Upper lobe of left lung (tissue), 6 donors: Measurements from ENCODE around the gene PRSS8. TPM values are rescaled to one million over a fixed set of nuclear protein-coding genes. Genes with fewer than 3 reads are reported as not detected.

Source experiments
- ATAC-seq, 2 donors: fragments of 200-7000 bp; cut with Tn5 transposase; one replicate each; pipeline ENCODE4 v1.9.1; 2022; ENCODE audit warnings: mild to moderate bottlenecking in 2 of 2, moderate library complexity in 2 of 2; ENCODE audit not compliant: low FRiP score in 2 of 2
- DNase-seq, 2 donors: peaks; one replicate each; pipeline ENCODE4 v3.0.0-alpha.2; 2019 to 2020
- H3K27ac ChIP-seq, 4 donors: fragments of 200-600 bp; sonication (generic); one replicate each; pipeline ENCODE4 v1.5.1; 2016 to 2019
- H3K27me3 ChIP-seq, 4 donors: fragments of 200-600 bp; sonication (generic); one replicate each; pipeline ENCODE4 v1.5.1; 2017 to 2019
- H3K36me3 ChIP-seq, 4 donors: fragments of 200-600 bp; sonication (generic); one replicate each; pipeline ENCODE4 v1.5.1; 2016 to 2019
- H3K4me1 ChIP-seq, 4 donors: fragments of 200-600 bp; sonication (generic); one replicate each; pipeline ENCODE4 v1.5.1; 2018 to 2019
- H3K4me3 ChIP-seq, 4 donors: fragments of 200-600 bp; sonication (generic); one replicate each; pipeline ENCODE4 v1.5.1; 2017 to 2019; ENCODE audit warnings: mild to moderate bottlenecking in 2 of 4, moderate library complexity in 1 of 4
- H3K9me3 ChIP-seq, 4 donors: fragments of 200-600 bp; sonication (generic); one replicate each; pipeline ENCODE4 v1.5.1; 2018 to 2019
- CTCF ChIP-seq, 6 experiments: fragments of 450-650 bp in 4 of 6; fragments of 200-600 bp in 2 of 6; sonication (generic) in 2 of 6; IDR thresholded peaks; one replicate each; pipeline ENCODE4 v1.5.1; 2016 to 2019; ENCODE audit warnings: antibody characterized with exemption in 6 of 6
- EP300 ChIP-seq, 4 donors: sonication (generic); formaldehyde crosslinking; IDR thresholded peaks; one replicate each; pipeline ENCODE4 v1.5.1; 2017; ENCODE audit warnings: antibody characterized with exemption in 4 of 4, control low read depth in 2 of 4
- POLR2A ChIP-seq, 4 donors: fragments of 450-650 bp; IDR thresholded peaks; one replicate each; pipeline ENCODE4 v1.5.1; 2016 to 2017; ENCODE audit warnings: antibody characterized with exemption in 4 of 4, mild to moderate bottlenecking in 2 of 4
- POLR2AphosphoS5 ChIP-seq, 2 donors: sonication (generic); formaldehyde crosslinking; IDR thresholded peaks; one replicate each; pipeline ENCODE4 v1.5.1; 2017; ENCODE audit warnings: antibody characterized with exemption in 2 of 2
- WGBS, 2 donors: methylation state at CpG; one replicate each; pipeline ENCODE4 v1.1.5; 2017 to 2018; 5-methylcytosine and 5-hydroxymethylcytosine counted together
- small RNA-seq, 4 donors: library from RNA; depleted of rRNA; stranded (forward); fragments of <200 nt; gene quantifications; one replicate each; pipeline ENCODE3, GENCODE V24; 2016
- total RNA-seq, 6 donors: library from RNA; depleted of rRNA in 4 of 6; stranded (reverse); fragments of >200 nt in 4 of 6; gene quantifications; one replicate each; pipeline versions ENCODE4 v1.1.0 to v1.2.1, GENCODE V29; 2016 to 2021
- donor health status: DM: no; HTN: no; CAD: no; lungs with moderate emphysema.
- donor health status: DM: no; HTN: yes; CAD: no; lungs with severe emphysema.

The PRSS8 gene
- total RNA-seq, 6 donors from 2014 or later = 59.7 to 155 (median 109) TPM

- no peak for ATAC-seq
- TF ChIP-seq POLR2A (IDR thresholded peaks at IDR 0.05) = no peak
- TF ChIP-seq EP300 (IDR thresholded peaks at IDR 0.05) = no peak
- TF ChIP-seq POLR2AphosphoS5 (IDR thresholded peaks at IDR 0.05) = no peak
- no peak for TF ChIP-seq CTCF (IDR thresholded peaks at IDR 0.05)
- Histone ChIP-seq H3K4me3 (no peak overlapping the region), H3K36me3 (peaks cover 17 to 91% (median 50%) of the 10 kb centered on the region in 4 donors), H3K4me1 (peaks cover 10 to 42% (median 17%) of the 10 kb centered on the region in 4 donors), H3K9me3 (no peaks in the 10 kb centered on the region), H3K27me3 (no peaks in the 10 kb centered on the region), H3K27ac (peak overlapping the region in 1 of 4 donors; percentile 59)
- DNase-seq = no peak
- WGBS, 2 donors = 90 to 93% methylated on average over 1 to 5 of the region's 5 CpGs
These were observed 52.0 kb downstream of the PRSS8 start for GRCh38 chr16:31083556-31083955.

- 73 to 74% methylated on average over 9 of the region's 9 CpGs for WGBS, 2 donors
- H3K27me3 ChIP-seq = no peaks in the 10 kb centered on the region
- H3K4me1 ChIP-seq = peaks cover 10 to 43% (median 17%) of the 10 kb centered on the region in 4 donors
- H3K27ac ChIP-seq = peak overlapping the region in 1 of 4 donors; percentile 59
- no peak overlapping the region for H3K4me3 ChIP-seq
- ATAC-seq (no peak), DNase-seq (no peak)
- H3K36me3 ChIP-seq = peaks cover 21 to 94% (median 55%) of the 10 kb centered on the region in 4 donors
- H3K9me3 ChIP-seq = no peaks in the 10 kb centered on the region
- TF ChIP-seq CTCF (IDR thresholded peaks at IDR 0.05) (no peak), POLR2AphosphoS5 (IDR thresholded peaks at IDR 0.05) (no peak), EP300 (IDR thresholded peaks at IDR 0.05) (no peak), POLR2A (IDR thresholded peaks at IDR 0.05) (no peak)
These were observed 52.4 kb downstream of the PRSS8 start for GRCh38 chr16:31083081-31083480.

GRCh38 chr16:31082368-31083045 lies 53.0 kb downstream of the PRSS8 start:
- Histone ChIP-seq H3K36me3 (peaks cover 25 to 97% (median 60%) of the 10 kb centered on the region in 4 donors), H3K27ac (peak overlapping the region in 1 of 4 donors; percentile 0), H3K4me1 (peaks cover 10 to 43% (median 17%) of the 10 kb centered on the region in 4 donors), H3K4me3 (no peak overlapping the region), H3K9me3 (no peaks in the 10 kb centered on the region), H3K27me3 (no peaks in the 10 kb centered on the region)
- TF ChIP-seq EP300 (IDR thresholded peaks at IDR 0.05) (no peak), POLR2A (IDR thresholded peaks at IDR 0.05) (no peak), CTCF (IDR thresholded peaks at IDR 0.05) (no peak), POLR2AphosphoS5 (IDR thresholded peaks at IDR 0.05) (no peak)
- WGBS, 2 donors = 82 to 88% methylated on average over 6 to 14 of the region's 14 CpGs
- no peak for ATAC-seq
- DNase-seq = no peak

Small RNAs within 50 kb of the gene (small RNA-seq; reads per million reads assigned to genes)
- gene AC009088.4 (0 reads per million in 4 donors), gene NDUFA3P6 (0 reads per million in 4 donors)

Other genes with a start within 250 kb of the PRSS8 start
- gene BCL7C, start 241.7 kb downstream of the PRSS8 start, total RNA-seq = 10 to 100 TPM; 15.7 to 32.8 (median 28.2) TPM
- gene CTF1, start 239.1 kb downstream of the PRSS8 start, total RNA-seq = 10 to 100 TPM in 2 of 6 donors, 1 to 10 TPM in 4; 4.2 to 14.5 (median 7.1) TPM
- 10 to 100 TPM in 4 of 6 donors, 1 to 10 TPM in 2; 7.3 to 40.9 (median 15.5) TPM for gene FBXL19, start 212.2 kb downstream of the PRSS8 start, total RNA-seq
- gene ORAI3, start 186.7 kb downstream of the PRSS8 start, total RNA-seq = 10 to 100 TPM; 22.2 to 33.9 (median 28.4) TPM
- 10 to 100 TPM in 5 of 6 donors, 1 to 10 TPM in 1; 9.1 to 30.4 (median 17.0) TPM for gene SETD1A, start 178.0 kb downstream of the PRSS8 start, total RNA-seq
- gene HSD3B7, start 150.5 kb downstream of the PRSS8 start, total RNA-seq = 10 to 100 TPM; 10.5 to 38.8 (median 21.3) TPM
- 1 to 10 TPM in 2 of 6 donors, under 1 TPM in 4; 0.30 to 2.1 (median 0.51) TPM for gene STX1B, start 125.1 kb downstream of the PRSS8 start, total RNA-seq
- gene STX4, start 102.2 kb downstream of the PRSS8 start, total RNA-seq = 100 to 1,000 TPM in 3 of 6 donors, 10 to 100 TPM in 3; 44.8 to 168 (median 96.3) TPM
- gene ZNF668, start 61.5 kb downstream of the PRSS8 start, total RNA-seq = 10 to 100 TPM in 4 of 6 donors, 1 to 10 TPM in 2; 8.4 to 21.0 (median 11.4) TPM
- 10 to 100 TPM; 16.7 to 40.9 (median 23.2) TPM for gene ZNF646, start 61.3 kb downstream of the PRSS8 start, total RNA-seq
- 1 to 10 TPM in 5 of 6 donors, under 1 TPM in 1; 0.91 to 8.4 (median 3.0) TPM for gene PRSS53, start 46.8 kb downstream of the PRSS8 start, total RNA-seq
- 100 to 1,000 TPM in 1 of 6 donors, 10 to 100 TPM in 5; 37.7 to 105 (median 61.4) TPM for gene VKORC1, start 40.9 kb downstream of the PRSS8 start, total RNA-seq
- gene BCKDK, start 27.3 kb downstream of the PRSS8 start, total RNA-seq = 10 to 100 TPM; 23.2 to 64.4 (median 39.3) TPM
- gene KAT8, start 18.1 kb downstream of the PRSS8 start, total RNA-seq = 100 to 1,000 TPM in 1 of 6 donors, 10 to 100 TPM in 5; 73.9 to 144 (median 83.6) TPM
- 10 to 100 TPM in 2 of 6 donors, 1 to 10 TPM in 4; 1.4 to 61.8 (median 5.6) TPM for gene PRSS36, start 14.3 kb upstream of the PRSS8 start, total RNA-seq
- gene FUS, start 44.4 kb upstream of the PRSS8 start, total RNA-seq = 100 to 1,000 TPM in 3 of 6 donors, 10 to 100 TPM in 3; 65.7 to 258 (median 145) TPM
- gene PYCARD, start 67.0 kb upstream of the PRSS8 start, total RNA-seq = 100 to 1,000 TPM in 1 of 6 donors, 10 to 100 TPM in 5; 44.0 to 103 (median 83.7) TPM
- gene TRIM72, start 78.4 kb upstream of the PRSS8 start, total RNA-seq = under 1 TPM in 1 of 6 donors, not detected in 5; 0.27 TPM
- not detected for gene PYDC1, start 81.4 kb upstream of the PRSS8 start, total RNA-seq
- gene ITGAM, start 124.2 kb upstream of the PRSS8 start, total RNA-seq = 10 to 100 TPM; 12.3 to 65.2 (median 40.9) TPM
- 100 to 1,000 TPM in 4 of 6 donors, 10 to 100 TPM in 2; 24.0 to 318 (median 134) TPM for gene ITGAX, start 219.4 kb upstream of the PRSS8 start, total RNA-seq